AG09319 (cell line): ENCODE results near the gene LKAAEAR1.

ENCODE experiments used
- DNase-seq: peaks from one replicate; pipeline ENCODE4 v3.0.0-alpha.2; 2010; ENCODE audit warnings: low read depth; ENCODE audit errors: extremely low read depth
- TF ChIP-seq, protein P1 (sequence below): IDR thresholded peaks from 2 replicates; pipeline ENCODE4 v1.5.1; 2011; ENCODE audit warnings: low read depth, mild to moderate bottlenecking, inconsistent platforms, low read length, moderate library complexity

Gene LKAAEAR1

DNA sequence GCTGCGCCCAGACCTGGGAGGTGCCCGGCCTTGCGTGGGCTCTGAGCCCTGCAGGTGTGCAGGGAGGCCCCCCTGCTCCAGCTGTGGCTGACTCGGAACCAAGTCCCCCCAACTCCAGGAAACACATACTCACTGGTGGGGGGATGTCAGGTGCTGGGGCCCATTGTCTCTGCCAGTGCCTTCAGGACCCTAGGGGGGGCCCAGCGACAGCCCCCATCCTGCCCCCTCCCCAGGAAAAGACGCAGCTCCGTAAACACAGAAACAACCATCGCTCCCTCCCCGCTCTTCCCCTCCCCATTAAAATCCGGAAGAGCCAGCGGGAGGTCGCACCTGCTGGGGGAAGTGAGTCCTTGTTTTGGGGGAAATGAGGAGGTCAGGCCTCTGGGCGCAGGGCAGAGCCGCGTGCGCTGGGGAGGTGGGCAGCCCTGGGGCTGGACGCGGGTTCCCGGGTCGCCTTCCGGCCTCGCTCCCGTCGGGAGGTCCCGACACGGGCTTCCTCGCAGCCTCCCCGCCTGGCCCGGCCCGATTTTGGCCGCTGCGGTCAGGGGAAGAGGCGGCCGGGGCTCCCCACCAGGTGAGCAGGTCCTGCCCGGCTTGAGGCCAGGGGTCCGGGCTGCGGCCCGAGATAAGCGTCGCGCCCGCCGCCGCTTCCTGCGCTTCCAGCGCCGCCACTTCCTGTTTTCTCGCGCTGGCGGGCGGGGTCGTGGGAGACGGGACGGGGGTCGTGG, 42.0 kb downstream of the LKAAEAR1 start:
- no peak for DNase-seq
- TF ChIP-seq, protein P1, sequence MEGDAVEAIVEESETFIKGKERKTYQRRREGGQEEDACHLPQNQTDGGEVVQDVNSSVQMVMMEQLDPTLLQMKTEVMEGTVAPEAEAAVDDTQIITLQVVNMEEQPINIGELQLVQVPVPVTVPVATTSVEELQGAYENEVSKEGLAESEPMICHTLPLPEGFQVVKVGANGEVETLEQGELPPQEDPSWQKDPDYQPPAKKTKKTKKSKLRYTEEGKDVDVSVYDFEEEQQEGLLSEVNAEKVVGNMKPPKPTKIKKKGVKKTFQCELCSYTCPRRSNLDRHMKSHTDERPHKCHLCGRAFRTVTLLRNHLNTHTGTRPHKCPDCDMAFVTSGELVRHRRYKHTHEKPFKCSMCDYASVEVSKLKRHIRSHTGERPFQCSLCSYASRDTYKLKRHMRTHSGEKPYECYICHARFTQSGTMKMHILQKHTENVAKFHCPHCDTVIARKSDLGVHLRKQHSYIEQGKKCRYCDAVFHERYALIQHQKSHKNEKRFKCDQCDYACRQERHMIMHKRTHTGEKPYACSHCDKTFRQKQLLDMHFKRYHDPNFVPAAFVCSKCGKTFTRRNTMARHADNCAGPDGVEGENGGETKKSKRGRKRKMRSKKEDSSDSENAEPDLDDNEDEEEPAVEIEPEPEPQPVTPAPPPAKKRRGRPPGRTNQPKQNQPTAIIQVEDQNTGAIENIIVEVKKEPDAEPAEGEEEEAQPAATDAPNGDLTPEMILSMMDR: no peak

GRCh38 chr20:64041781-64042053, 42.5 kb downstream of the LKAAEAR1 start:
- TF ChIP-seq, protein P1: no peak
- no peak for DNase-seq

- no peak for DNase-seq
Observed at GRCh38 chr20:64041040-64041780, 43.0 kb downstream of the LKAAEAR1 start.

DNA sequence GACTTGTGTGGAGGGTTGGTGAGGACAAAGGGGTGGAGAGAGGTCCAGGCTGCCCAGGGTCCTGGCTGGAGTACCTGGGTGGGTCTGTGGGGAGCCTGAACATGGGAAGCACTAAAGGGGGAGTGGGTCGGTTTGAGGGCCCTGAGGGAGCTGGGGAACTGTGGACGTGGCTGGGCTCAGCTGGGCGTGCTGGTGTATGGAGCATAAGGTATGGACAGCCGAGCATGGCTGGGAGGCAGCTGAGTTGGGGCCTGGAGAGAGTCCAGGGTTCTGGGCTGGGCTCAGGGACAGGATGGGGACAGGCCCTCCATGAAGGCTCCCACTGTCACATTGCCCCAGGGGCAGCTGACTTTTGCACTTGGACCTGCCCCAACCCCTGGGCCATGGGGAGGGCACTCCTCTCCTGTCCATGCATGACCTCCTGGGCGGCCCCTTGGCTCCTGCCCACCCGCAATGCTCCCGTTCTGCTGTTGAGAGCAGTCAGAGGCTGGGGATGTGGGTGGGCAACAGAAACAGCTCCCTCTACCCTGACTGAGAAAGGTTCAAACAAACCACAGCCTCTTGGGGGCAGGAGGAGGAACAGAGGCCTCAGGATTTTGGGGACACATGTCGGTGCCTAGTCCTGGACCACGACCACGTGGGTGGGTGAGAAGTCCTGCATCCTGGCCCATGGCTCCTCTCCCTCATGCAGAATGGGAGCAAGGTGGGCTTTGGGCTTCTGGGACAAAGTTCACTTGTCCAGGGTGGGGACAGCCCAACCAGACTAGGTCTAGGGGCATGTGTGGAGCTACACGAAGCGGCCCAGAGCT, 43.8 kb downstream of the LKAAEAR1 start:
- DNase-seq: no peak
- TF ChIP-seq, protein P1: no peak

More at GRCh38 chr20:64041040-64041780, 43.0 kb downstream of the LKAAEAR1 start:
- TF ChIP-seq, protein P1: no peak

GRCh38 chr20:64039293-64040160, 44.7 kb downstream of the LKAAEAR1 start:
- DNase-seq: no peak
- TF ChIP-seq, protein P1: no peak

GRCh38 chr20:64038565-64039292, 45.5 kb downstream of the LKAAEAR1 start:
- no peak for DNase-seq
- TF ChIP-seq, protein P1: peak; percentile 52
